HEK293 (cell line): ENCODE measurements around the gene NOL4L.
A peak's percentile ranks its signal among the peaks of the same experiment; 100 is the strongest.

Source experiments
- CTCF ChIA-PET: fragments of 350-600 bp; formaldehyde crosslinking; extraction: SDS; loops from one replicate; lab custom pipeline; 2021; ENCODE audit warnings: antibody characterized with exemption; lab: Yijun Ruan, JAX
- POLR2A ChIA-PET: fragments of 300-600 bp; formaldehyde crosslinking; extraction: SDS; loops from one replicate; lab custom pipeline; 2020; ENCODE audit warnings: antibody characterized with exemption, inconsistent platforms; lab: Yijun Ruan, JAX
- H3K27ac ChIP-seq: fragments of 200-500 bp; sonication (Bioruptor generic); 2 replicates; pipeline ENCODE4 v1.5.1; 2014; ENCODE audit warnings: low read depth, low read length, control low read depth, inconsistent platforms; ENCODE audit errors: extremely low read depth
- H3K36me3 ChIP-seq, 2 experiments: fragments of 200-500 bp in 1 of 2; sonication (Bioruptor generic) in 1 of 2; 1 replicate in 1 of 2; 2 replicates in 1 of 2; pipeline ENCODE4 v1.5.1; 2014 to 2017; ENCODE audit warnings: inconsistent platforms in 2 of 2, low read length in 2 of 2; ENCODE audit not compliant: control insufficient read depth in 2 of 2, insufficient read depth in 1 of 2
- H3K4me1 ChIP-seq: fragments of 200-500 bp; sonication (Bioruptor generic); 2 replicates; pipeline ENCODE4 v1.5.1; 2014; ENCODE audit warnings: mild to moderate bottlenecking, low read length, inconsistent platforms; ENCODE audit not compliant: control insufficient read depth, insufficient read depth
- H3K4me3 ChIP-seq: 2 replicates; pipeline ENCODE4 v1.5.1; 2011; ENCODE audit warnings: low read depth, mild to moderate bottlenecking, control low read depth, low read length, moderate library complexity
- H3K9me3 ChIP-seq: fragments of 200-500 bp; sonication (Bioruptor generic); 2 replicates; pipeline ENCODE4 v1.5.1; 2014; ENCODE audit warnings: low read depth, low read length, inconsistent platforms; ENCODE audit not compliant: control insufficient read depth, insufficient read depth
- CTCF ChIP-seq: fragments of 450-650 bp; formaldehyde crosslinking; IDR thresholded peaks from 2 replicates; pipeline ENCODE4 v1.5.1; 2016; ENCODE audit warnings: missing biosample characterization, missing genetic modification characterization
- GLIS1 ChIP-seq: fragments of 450-650 bp; formaldehyde crosslinking; IDR thresholded peaks from 2 replicates; pipeline ENCODE4 v1.5.1; 2016; ENCODE audit warnings: missing biosample characterization, missing genetic modification characterization
- KLF17 ChIP-seq: fragments of 450-650 bp; formaldehyde crosslinking; IDR thresholded peaks from 2 replicates; pipeline ENCODE4 v1.5.1; 2016; ENCODE audit warnings: missing biosample characterization, missing genetic modification characterization
- SCRT2 ChIP-seq: fragments of 450-650 bp; formaldehyde crosslinking; IDR thresholded peaks from 2 replicates; pipeline ENCODE4 v1.5.1; 2016; ENCODE audit warnings: missing biosample characterization, missing genetic modification characterization
- SP7 ChIP-seq: fragments of 450-650 bp; formaldehyde crosslinking; IDR thresholded peaks from 2 replicates; pipeline ENCODE4 v1.5.1; 2016; ENCODE audit warnings: missing biosample characterization, missing genetic modification characterization
- TSHZ1 ChIP-seq: fragments of 450-650 bp; formaldehyde crosslinking; IDR thresholded peaks from 2 replicates; pipeline ENCODE4 v1.5.1; 2016; ENCODE audit warnings: missing biosample characterization, missing genetic modification characterization, borderline replicate concordance
- ZBTB8A ChIP-seq: fragments of 450-650 bp; formaldehyde crosslinking; IDR thresholded peaks from 2 replicates; pipeline ENCODE4 v1.5.1; 2016; ENCODE audit warnings: missing biosample characterization, missing genetic modification characterization
- ZNF2 ChIP-seq: fragments of 450-650 bp; formaldehyde crosslinking; IDR thresholded peaks from 2 replicates; pipeline ENCODE4 v1.5.1; 2016; ENCODE audit warnings: missing biosample characterization, missing genetic modification characterization
- ZNF24 ChIP-seq: fragments of 450-650 bp; formaldehyde crosslinking; IDR thresholded peaks from 2 replicates; pipeline ENCODE4 v1.5.1; 2016; ENCODE audit warnings: missing biosample characterization, missing genetic modification characterization
- ZNF266 ChIP-seq: fragments of 450-650 bp; formaldehyde crosslinking; IDR thresholded peaks from 2 replicates; pipeline ENCODE4 v1.5.1; 2016; ENCODE audit warnings: missing biosample characterization, missing genetic modification characterization, low read depth
- ZNF292 ChIP-seq: fragments of 450-650 bp; formaldehyde crosslinking; IDR thresholded peaks from 2 replicates; pipeline ENCODE4 v1.5.1; 2016; ENCODE audit warnings: low read depth, missing biosample characterization, missing genetic modification characterization, borderline replicate concordance
- ZNF391 ChIP-seq: fragments of 450-650 bp; formaldehyde crosslinking; IDR thresholded peaks from 2 replicates; pipeline ENCODE4 v1.5.1; 2016; ENCODE audit warnings: low read depth, missing biosample characterization, missing genetic modification characterization, borderline replicate concordance
- ZNF488 ChIP-seq: fragments of 450-650 bp; formaldehyde crosslinking; IDR thresholded peaks from 2 replicates; pipeline ENCODE4 v1.5.1; 2016; ENCODE audit warnings: missing biosample characterization, missing genetic modification characterization
- ZNF600 ChIP-seq: fragments of 450-650 bp; formaldehyde crosslinking; IDR thresholded peaks from 2 replicates; pipeline ENCODE4 v1.5.1; 2016; ENCODE audit warnings: missing biosample characterization, missing genetic modification characterization
- ZNF654 ChIP-seq: fragments of 450-650 bp; formaldehyde crosslinking; IDR thresholded peaks from 2 replicates; pipeline ENCODE4 v1.5.1; 2016; ENCODE audit warnings: low read depth, missing biosample characterization, missing genetic modification characterization
- ZSCAN30 ChIP-seq: fragments of 450-650 bp; IDR thresholded peaks from 2 replicates; pipeline ENCODE4 v1.5.1; 2018; ENCODE audit warnings: missing biosample characterization, mild to moderate bottlenecking, missing genetic modification characterization, moderate library complexity
- TF ChIP-seq, protein P1 (sequence below): fragments of 450-650 bp; formaldehyde crosslinking; IDR thresholded peaks from 2 replicates; pipeline ENCODE4 v1.5.1; 2016; ENCODE audit warnings: missing biosample characterization, missing genetic modification characterization
- TF ChIP-seq, protein P2 (sequence below): fragments of 450-650 bp; formaldehyde crosslinking; IDR thresholded peaks from 2 replicates; pipeline ENCODE4 v1.5.1; 2016; ENCODE audit warnings: missing biosample characterization, missing genetic modification characterization

Gene NOL4L

DNA sequence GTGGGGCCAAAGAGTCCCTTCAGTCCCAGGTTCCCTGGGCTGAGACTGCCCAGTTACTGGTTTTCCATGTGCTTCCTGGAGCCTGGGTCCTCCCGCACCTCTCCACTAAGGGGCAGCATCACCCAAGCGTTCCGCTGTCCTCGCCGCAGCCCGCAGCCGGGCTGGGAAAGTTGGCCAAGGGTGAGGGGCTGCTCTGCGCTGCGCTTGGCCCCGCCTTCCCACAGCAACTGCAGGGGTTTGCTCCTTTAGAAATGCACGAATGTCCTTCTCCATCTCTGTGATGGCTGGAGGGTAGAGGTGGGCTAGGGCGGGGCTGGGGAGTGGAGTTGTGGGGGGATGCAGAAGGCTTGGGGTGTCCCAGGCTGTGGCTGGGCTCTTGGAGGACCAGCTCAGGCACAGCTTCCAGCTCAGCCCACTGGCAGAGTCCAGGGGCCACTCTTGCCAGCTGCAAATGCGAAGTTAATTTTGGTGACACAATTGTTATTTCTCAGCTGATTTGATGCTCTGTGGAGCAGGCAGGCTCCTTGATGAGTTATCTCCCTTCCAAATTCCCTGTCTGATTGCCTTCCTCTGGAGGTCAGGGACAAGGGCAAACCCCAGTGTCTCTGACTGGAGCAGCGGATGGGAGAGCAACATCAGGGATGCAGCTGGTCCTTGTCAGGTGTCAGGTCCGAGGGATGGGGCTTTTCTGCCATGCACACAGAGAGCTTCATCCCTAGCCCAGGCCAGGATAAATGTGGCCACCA, 63.2 kb downstream of the NOL4L start:
- H3K9me3 ChIP-seq, result no peaks in the 10 kb centered on the region
- CTCF ChIA-PET, result interaction anchor here (0.6 to 11.1 kb wide), 20 partner anchors 10 to 710 kb away, joined by 3 to 204 read pairs (median 4); partner anchors contain the start of gene C20orf203
- no peaks in the 10 kb centered on the region; the same call in 1 of the 2 replicates for H3K4me1 ChIP-seq
- H3K36me3 ChIP-seq, result peaks cover 0 to 3% of the 10 kb centered on the region in 2 experiments; a peak in 1 of 3 replicates
- no peak overlapping the region for H3K27ac ChIP-seq
- POLR2A ChIA-PET, result interaction anchor here (0.8 to 1.5 kb wide), 2 partner anchors 130 to 164 kb away, joined by 3 to 10 read pairs; no protein-coding TSS in a partner anchor
- no peak overlapping the region for H3K4me3 ChIP-seq
- TF ChIP-seq ZBTB8A (tag by site-specific recombination), result peak; percentile 79
- no peak for TF ChIP-seq ZNF266
- TF ChIP-seq KLF17 (tag by site-specific recombination), result 0 out of 2 replicates have a peak, but pooled peaks have one; percentile 23
- peak; percentile 69; the same call in 1 of the 2 replicates for TF ChIP-seq ZSCAN30 (tag by site-specific recombination)
- peak; percentile 57; the same call in 1 of the 2 replicates for TF ChIP-seq ZNF600 (tag by site-specific recombination)
- TF ChIP-seq, protein P1, sequence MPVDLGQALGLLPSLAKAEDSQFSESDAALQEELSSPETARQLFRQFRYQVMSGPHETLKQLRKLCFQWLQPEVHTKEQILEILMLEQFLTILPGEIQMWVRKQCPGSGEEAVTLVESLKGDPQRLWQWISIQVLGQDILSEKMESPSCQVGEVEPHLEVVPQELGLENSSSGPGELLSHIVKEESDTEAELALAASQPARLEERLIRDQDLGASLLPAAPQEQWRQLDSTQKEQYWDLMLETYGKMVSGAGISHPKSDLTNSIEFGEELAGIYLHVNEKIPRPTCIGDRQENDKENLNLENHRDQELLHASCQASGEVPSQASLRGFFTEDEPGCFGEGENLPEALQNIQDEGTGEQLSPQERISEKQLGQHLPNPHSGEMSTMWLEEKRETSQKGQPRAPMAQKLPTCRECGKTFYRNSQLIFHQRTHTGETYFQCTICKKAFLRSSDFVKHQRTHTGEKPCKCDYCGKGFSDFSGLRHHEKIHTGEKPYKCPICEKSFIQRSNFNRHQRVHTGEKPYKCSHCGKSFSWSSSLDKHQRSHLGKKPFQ (tag by site-specific recombination), result no peak
- peak; percentile 7; the same call in 1 of the 2 replicates for TF ChIP-seq GLIS1
- TF ChIP-seq CTCF (tag by site-specific recombination), result peak; percentile 90
- peak; percentile 84 for TF ChIP-seq ZNF654 (tag by site-specific recombination)

- TF ChIP-seq SP7 (tag by site-specific recombination) (no peak), ZNF391 (tag by site-specific recombination) (no peak), SCRT2 (no peak)
- TF ChIP-seq, all 188 proteins: peak for 0
- CTCF ChIA-PET, result interaction anchor here (0.6 to 11.1 kb wide), 17 partner anchors 11 to 1527 kb away, joined by 3 to 204 read pairs (median 5); partner anchors contain the start of gene C20orf203
- Histone ChIP-seq H3K27ac (no peak overlapping the region), H3K36me3 (peaks cover 0 to 3% of the 10 kb centered on the region in 2 experiments; a peak in 1 of 3 replicates), H3K9me3 (no peaks in the 10 kb centered on the region), H3K4me3 (no peak overlapping the region), H3K4me1 (no peaks in the 10 kb centered on the region; the same call in 1 of the 2 replicates)
- POLR2A ChIA-PET, result no interaction called here
Observed at GRCh38 chr20:32520927-32521203, 64.3 kb downstream of the NOL4L start.

DNA sequence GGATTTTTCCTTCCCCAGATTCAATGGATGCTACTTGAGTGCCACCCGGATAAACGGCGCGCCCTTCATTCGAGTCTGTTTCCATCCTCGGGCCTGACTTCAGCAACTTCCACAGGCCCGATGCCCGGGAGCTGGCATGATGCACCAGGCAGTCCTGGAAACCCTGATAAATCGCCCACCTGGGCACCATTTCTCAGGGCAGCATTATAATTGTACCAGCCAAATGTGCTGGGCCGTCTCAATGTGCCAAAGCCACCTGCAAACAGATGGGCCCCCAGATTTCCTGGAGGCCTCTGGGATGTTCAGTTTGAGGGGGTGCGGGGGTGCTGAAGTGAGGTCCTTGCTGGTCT, 65.8 kb downstream of the NOL4L start:
- Histone ChIP-seq H3K27ac (no peak overlapping the region), H3K4me1 (no peaks in the 10 kb centered on the region; the same call in 1 of the 2 replicates), H3K4me3 (no peak overlapping the region), H3K36me3 (peaks cover 0 to 3% of the 10 kb centered on the region in 2 experiments; a peak in 1 of 3 replicates), H3K9me3 (no peaks in the 10 kb centered on the region)
- POLR2A ChIA-PET, result no interaction called here
- CTCF ChIA-PET, result interaction anchor here (0.6 to 11.1 kb wide), 4 partner anchors 11 to 145 kb away, joined by 3 to 204 read pairs (median 5); no protein-coding TSS in a partner anchor
- TF ChIP-seq ZNF2 (tag by site-specific recombination), result no peak
- no peak for TF ChIP-seq ZNF292 (tag by site-specific recombination)
- TF ChIP-seq ZNF488 (tag by site-specific recombination), result no peak
- no peak for TF ChIP-seq ZNF24
- TF ChIP-seq, protein P2, sequence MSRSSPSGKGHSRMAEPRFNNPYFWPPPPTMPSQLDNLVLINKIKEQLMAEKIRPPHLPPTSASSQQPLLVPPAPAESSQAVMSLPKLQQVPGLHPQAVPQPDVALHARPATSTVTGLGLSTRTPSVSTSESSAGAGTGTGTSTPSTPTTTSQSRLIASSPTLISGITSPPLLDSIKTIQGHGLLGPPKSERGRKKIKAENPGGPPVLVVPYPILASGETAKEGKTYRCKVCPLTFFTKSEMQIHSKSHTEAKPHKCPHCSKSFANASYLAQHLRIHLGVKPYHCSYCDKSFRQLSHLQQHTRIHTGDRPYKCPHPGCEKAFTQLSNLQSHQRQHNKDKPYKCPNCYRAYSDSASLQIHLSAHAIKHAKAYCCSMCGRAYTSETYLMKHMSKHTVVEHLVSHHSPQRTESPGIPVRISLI, result no peak
- no peak for TF ChIP-seq TSHZ1 (tag by site-specific recombination)
